H1 (cell line): ENCODE measurements around the gene C12orf42. TPM values are rescaled to one million over a fixed set of nuclear protein-coding genes. Genes with fewer than 3 reads are reported as not detected.

Experiments used
- CTCF ChIA-PET: fragments of 300-600 bp; sonication (Branson Sonifier 250); formaldehyde crosslinking; loops from one replicate; lab custom pipeline; 2021; ENCODE audit not compliant: partially characterized antibody; lab: Charles Lee
- POLR2A ChIA-PET: fragments of 300-600 bp; sonication (Branson Sonifier 250); formaldehyde crosslinking; loops from one replicate; lab custom pipeline; 2021; ENCODE audit warnings: inconsistent platforms; ENCODE audit not compliant: partially characterized antibody; lab: Charles Lee
- DNase-seq, 2 experiments: peaks; one replicate each; pipeline versions ENCODE4 v3.0.0 to v3.0.0-alpha.2; 2010 to 2022; ENCODE audit warnings: low spot score in 2 of 2, low read depth in 1 of 2, mixed read lengths in 1 of 2
- FAIRE-seq: peaks from 2 replicates; lab custom pipeline; 2011; peaks lifted over from hg19 to GRCh38; lab: Jason Lieb, UNC
- H2AFZ ChIP-seq: 2 replicates; pipeline ENCODE4 v1.8.1; 2012; ENCODE audit warnings: low read length, inconsistent platforms
- H2AK5ac ChIP-seq: 2 replicates; pipeline ENCODE4 v1.6.1; 2013; ENCODE audit warnings: low read depth, low read length
- H2BK120ac ChIP-seq: replicated peaks from 2 replicates; pipeline ENCODE3; 2013; ENCODE audit warnings: low read depth, low read length, inconsistent platforms
- H2BK12ac ChIP-seq: 2 replicates; pipeline ENCODE4 v1.6.1; 2013; ENCODE audit warnings: low read depth, low read length
- H2BK15ac ChIP-seq: 2 replicates; pipeline ENCODE4 v1.6.1; 2013; ENCODE audit warnings: low read length
- H2BK20ac ChIP-seq: 2 replicates; pipeline ENCODE4 v1.6.1; 2013; ENCODE audit warnings: low read length
- H2BK5ac ChIP-seq: 2 replicates; pipeline ENCODE4 v1.6.1; 2013; ENCODE audit warnings: low read depth, low read length
- H3K14ac ChIP-seq: 2 replicates; pipeline ENCODE4 v1.6.1; 2013; ENCODE audit warnings: inconsistent platforms; ENCODE audit not compliant: insufficient read length
- H3K18ac ChIP-seq: 2 replicates; pipeline ENCODE4 v1.6.1; 2013; ENCODE audit warnings: low read length; ENCODE audit errors: extremely low read depth
- H3K23ac ChIP-seq: 2 replicates; pipeline ENCODE4 v1.6.1; 2013; ENCODE audit warnings: inconsistent platforms; ENCODE audit not compliant: insufficient read length
- H3K23me2 ChIP-seq: 2 replicates; pipeline ENCODE4 v1.6.1; 2013; ENCODE audit warnings: low read depth, low read length
- H3K27ac ChIP-seq: 2 replicates; pipeline ENCODE4 v1.6.1; 2011; ENCODE audit warnings: low read depth, low read length, inconsistent platforms
- H3K27me3 ChIP-seq, 4 experiments: replicated peaks in 1 of 4; 1 replicate in 1 of 4; 2 replicates in 3 of 4; pipeline versions ENCODE4 v1.6.1 to v1.8.1; 2011 to 2013; ENCODE audit warnings: low read length in 3 of 4, mild to moderate bottlenecking in 3 of 4, inconsistent platforms in 2 of 4, mixed read lengths in 2 of 4, moderate library complexity in 1 of 4; ENCODE audit not compliant: control insufficient read depth in 3 of 4, insufficient read depth in 3 of 4; ENCODE audit errors: extremely low read depth in 1 of 4
- H3K36me3 ChIP-seq, 4 experiments: 2 replicates each; pipeline versions ENCODE4 v1.6.1 to v1.8.1; 2011 to 2013; ENCODE audit warnings: mild to moderate bottlenecking in 4 of 4, low read length in 3 of 4, moderate library complexity in 2 of 4, control low read depth in 1 of 4, inconsistent platforms in 1 of 4; ENCODE audit not compliant: insufficient read depth in 4 of 4, control insufficient read depth in 2 of 4
- H3K4ac ChIP-seq: replicated peaks from 2 replicates; pipeline ENCODE3; 2013; ENCODE audit warnings: low read length, low read depth, mixed read lengths, inconsistent platforms; ENCODE audit not compliant: insufficient read length
- H3K4me1 ChIP-seq, 4 experiments: replicated peaks in 1 of 4; 1 replicate in 1 of 4; 2 replicates in 3 of 4; pipeline versions ENCODE4 v1.6.1 to v1.8.1; 2011 to 2013; ENCODE audit warnings: low read length in 3 of 4, inconsistent platforms in 2 of 4, mixed read lengths in 1 of 4; ENCODE audit not compliant: insufficient read depth in 4 of 4, control insufficient read depth in 3 of 4
- H3K4me2 ChIP-seq, 2 experiments: 2 replicates each; pipeline versions ENCODE4 v1.6.1 to v1.8.1; 2011 to 2013; ENCODE audit warnings: low read depth in 2 of 2, low read length in 2 of 2, control low read depth in 1 of 2, inconsistent platforms in 1 of 2, mild to moderate bottlenecking in 1 of 2; ENCODE audit not compliant: insufficient read depth in 1 of 2
- H3K4me3 ChIP-seq, 4 experiments: fragments of 200-600, 300-600 bp in 1 of 4; sonication (generic), shearing (Covaris generic), sonication (Bioruptor Twin) in 1 of 4; 2 replicates each; pipeline versions ENCODE4 v1.5.1 to v1.8.1; 2011 to 2016; ENCODE audit warnings: low read length in 4 of 4, low read depth in 3 of 4, control low read depth in 2 of 4, inconsistent platforms in 2 of 4, mild to moderate bottlenecking in 2 of 4, mixed read lengths in 1 of 4, moderate library complexity in 1 of 4; ENCODE audit not compliant: insufficient read depth in 2 of 4; ENCODE audit errors: extremely low read depth in 1 of 4
- H3K56ac ChIP-seq: replicated peaks from 2 replicates; pipeline ENCODE3; 2013; ENCODE audit warnings: low read depth, mild to moderate bottlenecking, mixed read lengths, low read length, inconsistent platforms; ENCODE audit not compliant: insufficient read length
- H3K79me1 ChIP-seq: 2 replicates; pipeline ENCODE4 v1.6.1; 2013; ENCODE audit warnings: low read depth, low read length, control low read depth
- H3K79me2 ChIP-seq, 2 experiments: 2 replicates each; pipeline versions ENCODE4 v1.6.1 to v1.8.1; 2012 to 2013; ENCODE audit warnings: low read length in 2 of 2, mild to moderate bottlenecking in 2 of 2, inconsistent platforms in 1 of 2; ENCODE audit not compliant: insufficient read depth in 2 of 2, control insufficient read depth in 1 of 2
- H3K9ac ChIP-seq, 4 experiments: replicated peaks in 1 of 4; 1 replicate in 1 of 4; 2 replicates in 3 of 4; pipeline versions ENCODE4 v1.6.1 to v1.8.1; 2011 to 2013; ENCODE audit warnings: low read depth in 3 of 4, low read length in 3 of 4, control low read depth in 2 of 4, mild to moderate bottlenecking in 2 of 4, moderate library complexity in 2 of 4, inconsistent platforms in 1 of 4; ENCODE audit errors: extremely low read depth in 1 of 4
- H3K9me3 ChIP-seq, 2 experiments: 2 replicates each; pipeline versions ENCODE4 v1.6.1 to v1.8.1; 2012 to 2013; ENCODE audit warnings: mild to moderate bottlenecking in 2 of 2, moderate library complexity in 2 of 2, control low read depth in 1 of 2, inconsistent platforms in 1 of 2, low read depth in 1 of 2, low read length in 1 of 2, mixed read lengths in 1 of 2; ENCODE audit not compliant: insufficient read depth in 2 of 2
- H4K20me1 ChIP-seq, 2 experiments: replicated peaks in 1 of 2; 2 replicates each; pipeline versions ENCODE3 to v1.8.1; 2011 to 2013; ENCODE audit warnings: inconsistent platforms in 2 of 2, low read length in 2 of 2, mild to moderate bottlenecking in 1 of 2; ENCODE audit not compliant: insufficient read depth in 2 of 2, control insufficient read depth in 1 of 2
- H4K5ac ChIP-seq: 2 replicates; pipeline ENCODE4 v1.6.1; 2013; ENCODE audit warnings: low read length, low read depth, mixed read lengths, inconsistent platforms; ENCODE audit not compliant: insufficient read length
- H4K8ac ChIP-seq: 2 replicates; pipeline ENCODE4 v1.8.0; 2013; ENCODE audit warnings: mild to moderate bottlenecking, moderate library complexity, low read length, inconsistent platforms; ENCODE audit not compliant: insufficient read depth; ENCODE audit errors: extremely low read depth
- H4K91ac ChIP-seq: replicated peaks from 2 replicates; pipeline ENCODE3; 2013; ENCODE audit warnings: low read length, mixed read lengths, inconsistent platforms; ENCODE audit not compliant: insufficient read length
- CHD1 ChIP-seq: IDR thresholded peaks from 2 replicates; pipeline ENCODE4 v1.6.1; 2012; ENCODE audit warnings: low read depth, low read length, improper control_type of control experiment
- HDAC6 ChIP-seq: IDR thresholded peaks from one replicate; pipeline ENCODE4 v1.7.1; 2012; ENCODE audit warnings: low read depth, mild to moderate bottlenecking, inconsistent platforms, low read length, moderate library complexity
- KDM5A ChIP-seq: fragments of 200-600 bp; IDR thresholded peaks from 2 replicates; pipeline ENCODE4 v1.7.1; 2012; ENCODE audit warnings: mild to moderate bottlenecking, low read length, inconsistent platforms, mixed read lengths
- MAFK ChIP-seq: IDR thresholded peaks from 2 replicates; pipeline ENCODE4 v1.6.1; 2012; ENCODE audit warnings: low read depth, mild to moderate bottlenecking, improper control_type of control experiment, low read length
- POLR2A ChIP-seq, 2 experiments: IDR thresholded peaks; 1 replicate in 1 of 2; 2 replicates in 1 of 2; pipeline ENCODE4 v1.6.1; 2011; ENCODE audit warnings: low read depth in 2 of 2, low read length in 2 of 2, mild to moderate bottlenecking in 2 of 2; ENCODE audit errors: control extremely low read depth in 1 of 2
- SP1 ChIP-seq: IDR thresholded peaks from 2 replicates; pipeline ENCODE4 v1.6.1; 2011; ENCODE audit warnings: low read depth, low read length
- SUZ12 ChIP-seq: fragments of 200-600 bp; sonication (generic); IDR thresholded peaks from 2 replicates; pipeline ENCODE4 v1.6.1; 2012; ENCODE audit warnings: mild to moderate bottlenecking, inconsistent platforms, low read length, moderate library complexity, mixed read lengths
- TBP ChIP-seq: IDR thresholded peaks from 2 replicates; pipeline ENCODE4 v1.6.1; 2011; ENCODE audit warnings: low read depth, low read length, improper control_type of control experiment
- WGBS, 2 experiments: shearing (Covaris generic) in 1 of 2; methylation state at CpG; one replicate each; pipeline versions ENCODE4 v1.1.6 to v1.1.7; 2013 to 2015; ENCODE audit warnings: low lambda C conversion rate in 2 of 2, mixed read lengths in 2 of 2, inconsistent platforms in 1 of 2, low coverage in 1 of 2, missing lambda C conversion rate in 1 of 2; ENCODE audit not compliant: insufficient replicate concordance in 2 of 2, insufficient coverage in 1 of 2, insufficient read length in 1 of 2; ENCODE audit errors: extremely low coverage in 1 of 2, missing lambda C conversion rate in 1 of 2; 5-methylcytosine and 5-hydroxymethylcytosine counted together
- polyA plus RNA-seq, 7 experiments: library from polyadenylated mRNA; depleted of rRNA in 3 of 7; stranded (reverse) in 5 of 7; unstranded in 2 of 7; fragments of >200 nt in 5 of 7; fragments of 200-250 nt in 2 of 7; gene quantifications; 1 replicate in 5 of 7; 2 replicates in 1 of 7; 4 replicates in 1 of 7; pipeline versions ENCODE4 v1.2.1 to v1.2.3, GENCODE V29; 2011 to 2013; ENCODE audit warnings: missing spikeins in 2 of 7, mixed read lengths in 2 of 7
- total RNA-seq: library from RNA; stranded (reverse); fragmentation: NEBNext Ultra II Directional; extraction: Animal tissue kit (Norgen Biotek cat#: 25700); gene quantifications from 2 replicates; pipeline ENCODE4 v1.2.1, GENCODE V29; 2021
- TF ChIP-seq, protein P1 (sequence below): IDR thresholded peaks from 2 replicates; pipeline ENCODE4 v1.6.1; 2012; ENCODE audit warnings: inconsistent platforms
- TF ChIP-seq, protein P2 (sequence below): IDR thresholded peaks from 2 replicates; pipeline ENCODE4 v1.6.1; 2012; ENCODE audit warnings: low read length, inconsistent platforms

Gene C12orf42
- total and polyA plus RNA-seq, 2 of the 8 experiments (the other 6 are each of a cell fraction or from before 2014, with no cell fraction given) = 0.05 TPM; not detected in 1

DNA sequence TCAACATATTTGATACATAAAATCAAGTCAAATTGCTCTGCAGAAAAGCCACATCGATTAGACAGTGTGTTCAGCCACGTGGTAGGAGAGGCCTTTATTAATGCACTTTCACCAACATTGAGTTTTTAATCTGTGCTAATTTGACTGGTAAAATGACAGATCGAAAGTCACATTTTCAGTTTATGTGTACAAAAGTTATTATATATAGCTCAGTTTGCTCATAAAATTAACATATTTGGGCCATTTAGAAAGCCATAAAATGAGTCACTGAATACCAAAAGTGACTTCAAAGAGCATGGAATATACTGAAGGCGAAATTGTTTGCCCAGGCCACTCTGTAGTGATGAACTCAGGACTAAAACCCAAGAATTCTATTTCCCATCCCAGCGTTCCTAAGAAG is 26.0 kb downstream of the C12orf42 start:
- Histone ChIP-seq H3K79me1 (no peaks in the 10 kb centered on the region), H3K4me2 (no peak overlapping the region), H3K18ac (no peak overlapping the region), H3K14ac (no peak overlapping the region), H2AFZ (no peak overlapping the region), H2BK120ac (no peak overlapping the region), H3K79me2 (no peaks in the 10 kb centered on the region), H3K4me1 (peaks cover 0 to 6% (median 3%) of the 10 kb centered on the region in 4 experiments; a peak in 5 of 7 replicates), H2BK12ac (no peak overlapping the region), H3K23me2 (no peaks in the 10 kb centered on the region), H2AK5ac (no peak overlapping the region), H4K5ac (no peak overlapping the region), H4K8ac (no peak overlapping the region), H3K36me3 (no peaks in the 10 kb centered on the region), H3K9me3 (no peaks in the 10 kb centered on the region), H2BK5ac (no peak overlapping the region), H3K56ac (no peak overlapping the region), H4K91ac (no peak overlapping the region), H3K27ac (no peak overlapping the region), H3K23ac (no peak overlapping the region), H3K9ac (no peak overlapping the region), H2BK20ac (no peak overlapping the region), H3K4me3 (no peak overlapping the region), H2BK15ac (no peak overlapping the region), H4K20me1 (no peaks in the 10 kb centered on the region), H3K27me3 (no peaks in the 10 kb centered on the region), H3K4ac (no peak overlapping the region)
- FAIRE-seq = no peak
- no peak for DNase-seq
- WGBS, 2 experiments = 90% methylated on average over 5 of the region's 5 CpGs; no CpG with 5 or more reads in 1 of the 2 experiments
- ChIA-PET POLR2A (interaction anchor here (0.8 kb wide), 1 partner anchor 91 kb away, joined by 3 read pairs; no protein-coding TSS in a partner anchor), CTCF (interaction anchor here (1.1 kb wide), 1 partner anchor 163 kb away, joined by 3 read pairs; no protein-coding TSS in a partner anchor)
- TF ChIP-seq MAFK (no peak), SUZ12 (no peak), CHD1 (no peak), TBP (no peak), POLR2A (IDR thresholded peaks at IDR 0.05; ENCODE audit: control extremely low read depth in 1 of 2, low read depth in 2 of 2, low read length in 2 of 2) (no peak), HDAC6 (no peak), KDM5A (no peak), SP1 (no peak)
- TF ChIP-seq, protein P1, sequence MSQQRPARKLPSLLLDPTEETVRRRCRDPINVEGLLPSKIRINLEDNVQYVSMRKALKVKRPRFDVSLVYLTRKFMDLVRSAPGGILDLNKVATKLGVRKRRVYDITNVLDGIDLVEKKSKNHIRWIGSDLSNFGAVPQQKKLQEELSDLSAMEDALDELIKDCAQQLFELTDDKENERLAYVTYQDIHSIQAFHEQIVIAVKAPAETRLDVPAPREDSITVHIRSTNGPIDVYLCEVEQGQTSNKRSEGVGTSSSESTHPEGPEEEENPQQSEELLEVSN = no peak
- TF ChIP-seq, protein P2, sequence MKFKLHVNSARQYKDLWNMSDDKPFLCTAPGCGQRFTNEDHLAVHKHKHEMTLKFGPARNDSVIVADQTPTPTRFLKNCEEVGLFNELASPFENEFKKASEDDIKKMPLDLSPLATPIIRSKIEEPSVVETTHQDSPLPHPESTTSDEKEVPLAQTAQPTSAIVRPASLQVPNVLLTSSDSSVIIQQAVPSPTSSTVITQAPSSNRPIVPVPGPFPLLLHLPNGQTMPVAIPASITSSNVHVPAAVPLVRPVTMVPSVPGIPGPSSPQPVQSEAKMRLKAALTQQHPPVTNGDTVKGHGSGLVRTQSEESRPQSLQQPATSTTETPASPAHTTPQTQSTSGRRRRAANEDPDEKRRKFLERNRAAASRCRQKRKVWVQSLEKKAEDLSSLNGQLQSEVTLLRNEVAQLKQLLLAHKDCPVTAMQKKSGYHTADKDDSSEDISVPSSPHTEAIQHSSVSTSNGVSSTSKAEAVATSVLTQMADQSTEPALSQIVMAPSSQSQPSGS = no peak
